GM08714 (cell line): ENCODE measurements around the gene LINGO4.

Source experiments
- H3K4me3 ChIP-seq: fragments of 200-500 bp; sonication (Bioruptor generic); 2 replicates; pipeline ENCODE4 v1.5.1; 2014; ENCODE audit warnings: mild to moderate bottlenecking, low read length, inconsistent platforms
- ZNF274 ChIP-seq: IDR thresholded peaks from 2 replicates; pipeline ENCODE4 v1.6.1; 2012; ENCODE audit warnings: mild to moderate bottlenecking, low read depth, low read length

Gene LINGO4

GRCh38 chr1:151805066-151805820 is at the start of gene LINGO4:
TSS of gene LINGO4 (minus strand) at chr1:151805419. CDS start at chr1:151802704, 2,715 bp downstream.
- no peak for TF ChIP-seq ZNF274
- no peak within 1 kb of the TSS for H3K4me3 ChIP-seq

- no peak for TF ChIP-seq ZNF274
- H3K4me3 ChIP-seq = no peak overlapping the region
Observed at GRCh38 chr1:151854658-151855057, 49.4 kb upstream of the LINGO4 start.

- no peak for TF ChIP-seq ZNF274
- no peak within 1 kb of the TSS for H3K4me3 ChIP-seq
Observed at GRCh38 chr1:151853411-151853943, 48.3 kb upstream of the LINGO4 start, which contains the start of gene THEM5. TSS of gene THEM5 (minus strand) at chr1:151853712. CDS start at chr1:151853565, 147 bp downstream.

- TF ChIP-seq ZNF274 = no peak
Observed at GRCh38 chr1:151852733-151853132, 47.5 kb upstream of the LINGO4 start.

GRCh38 chr1:151851886-151852285 is 46.7 kb upstream of the LINGO4 start:
- TF ChIP-seq ZNF274 = no peak

More at GRCh38 chr1:151852733-151853132, 47.5 kb upstream of the LINGO4 start:
- H3K4me3 ChIP-seq = no peak overlapping the region

GRCh38 chr1:151849871-151850270 is 44.7 kb upstream of the LINGO4 start:
- H3K4me3 ChIP-seq = no peak overlapping the region
- TF ChIP-seq ZNF274 = no peak

More at GRCh38 chr1:151851886-151852285, 46.7 kb upstream of the LINGO4 start:
- no peak overlapping the region for H3K4me3 ChIP-seq

GRCh38 chr1:151849126-151849525 is 43.9 kb upstream of the LINGO4 start:
- no peak overlapping the region for H3K4me3 ChIP-seq
- no peak for TF ChIP-seq ZNF274

- H3K4me3 ChIP-seq = no peak overlapping the region
- no peak for TF ChIP-seq ZNF274
Observed at GRCh38 chr1:151847867-151848596, 42.8 kb upstream of the LINGO4 start.

GRCh38 chr1:151846686-151847237 is 41.5 kb upstream of the LINGO4 start:
- no peak overlapping the region for H3K4me3 ChIP-seq

GRCh38 chr1:151846062-151846568 is 40.9 kb upstream of the LINGO4 start:
- H3K4me3 ChIP-seq = no peak overlapping the region
- TF ChIP-seq ZNF274 = no peak

More at GRCh38 chr1:151846686-151847237, 41.5 kb upstream of the LINGO4 start:
- no peak for TF ChIP-seq ZNF274

- no peak for TF ChIP-seq ZNF274
- no peak overlapping the region for H3K4me3 ChIP-seq
Observed at GRCh38 chr1:151843398-151843797, 38.2 kb upstream of the LINGO4 start.

GRCh38 chr1:151841141-151841540 is 35.9 kb upstream of the LINGO4 start:
- no peak overlapping the region for H3K4me3 ChIP-seq
- no peak for TF ChIP-seq ZNF274

- H3K4me3 ChIP-seq = no peak overlapping the region
Observed at GRCh38 chr1:151840421-151840820, 35.2 kb upstream of the LINGO4 start.

More at GRCh38 chr1:151840421-151840820, 35.2 kb upstream of the LINGO4 start:
- no peak for TF ChIP-seq ZNF274
